ENCODE measurements around the gene CXXC5. TPM values are rescaled to one million over a fixed set of nuclear protein-coding genes. Genes with fewer than 3 reads are reported as not detected.
"Not testable (repeated sequence)": the region's sequence is repeated elsewhere in the genome, so short reads cannot be mapped to it uniquely, and the experiment has no call there.

The CXXC5 gene
- total RNA-seq, 6 donors from 2014 or later, result 25.7 to 39.5 (median 33.0) TPM

GRCh38 chr5:139605887-139606286, 42.3 kb upstream of the CXXC5 start:
- no peaks in the 10 kb centered on the region for H3K4me1 ChIP-seq
- peaks cover 15 to 41% (median 25%) of the 10 kb centered on the region in 4 donors for H3K36me3 ChIP-seq
- no peak overlapping the region for H3K4me3 ChIP-seq
- no peak for TF ChIP-seq EP300 (IDR thresholded peaks at IDR 0.05)
- no peak overlapping the region for H3K27ac ChIP-seq
- 94 to 97% methylated on average over 8 of the region's 8 CpGs for WGBS, 2 donors
- H3K9me3 ChIP-seq, result no peaks in the 10 kb centered on the region
- ATAC-seq (ENCODE audit: low FRiP score in 2 of 2), result no peak
- H3K27me3 ChIP-seq, result no peaks in the 10 kb centered on the region
- DNase-seq, result no peak

GRCh38 chr5:139611703-139612584, 36.2 kb upstream of the CXXC5 start:
- WGBS, 2 donors, result 77 to 83% methylated on average over 5 of the region's 5 CpGs
- no peak for TF ChIP-seq CTCF (IDR thresholded peaks at IDR 0.05)
- TF ChIP-seq POLR2A (IDR thresholded peaks at IDR 0.05), result no peak
- ATAC-seq (ENCODE audit: low FRiP score in 2 of 2) (no peak), DNase-seq (no peak)
- Histone ChIP-seq H3K27me3 (no peaks in the 10 kb centered on the region), H3K27ac (no peak overlapping the region), H3K4me1 (peaks cover 5 to 15% (median 7%) of the 10 kb centered on the region in 4 donors), H3K9me3 (no peaks in the 10 kb centered on the region), H3K36me3 (peaks cover 0 to 27% (median 12%) of the 10 kb centered on the region in 4 donors), H3K4me3 (no peak overlapping the region)

- H3K36me3 ChIP-seq, result peaks cover 3 to 82% (median 48%) of the 10 kb centered on the region in 4 donors
- no peak for DNase-seq
These were observed 28.3 kb upstream of the CXXC5 start for GRCh38 chr5:139619861-139620260.

GRCh38 chr5:139625398-139625797, 22.8 kb upstream of the CXXC5 start:
- not testable (repeated sequence) for DNase-seq; H3K27me3 ChIP-seq; H3K4me1 ChIP-seq; ATAC-seq (ENCODE audit: low FRiP score in 2 of 2); H3K27ac ChIP-seq; H3K4me3 ChIP-seq; H3K9me3 ChIP-seq
- peaks cover 9 to 94% (median 50%) of the 10 kb centered on the region in 4 donors for H3K36me3 ChIP-seq
- WGBS, 2 donors, result 90 to 93% methylated on average over 5 of the region's 5 CpGs

More at GRCh38 chr5:139619861-139620260, 28.3 kb upstream of the CXXC5 start:
- TF ChIP-seq POLR2AphosphoS5 (IDR thresholded peaks at IDR 0.05) (no peak), EP300 (IDR thresholded peaks at IDR 0.05) (no peak), POLR2A (IDR thresholded peaks at IDR 0.05) (no peak), CTCF (IDR thresholded peaks at IDR 0.05) (no peak)
- Histone ChIP-seq H3K27me3 (no peaks in the 10 kb centered on the region), H3K4me3 (no peak overlapping the region), H3K4me1 (no peaks in the 10 kb centered on the region), H3K27ac (no peak overlapping the region), H3K9me3 (no peaks in the 10 kb centered on the region)
- ATAC-seq (ENCODE audit: low FRiP score in 2 of 2), result no peak
- 84 to 87% methylated on average over 5 of the region's 5 CpGs for WGBS, 2 donors

- H3K27me3 ChIP-seq, result no peaks in the 10 kb centered on the region
- peaks cover 5 to 16% (median 11%) of the 10 kb centered on the region in 4 donors for H3K4me1 ChIP-seq
- peaks cover 9 to 43% (median 18%) of the 10 kb centered on the region in 4 donors for H3K36me3 ChIP-seq
- no peak for ATAC-seq (ENCODE audit: low FRiP score in 2 of 2)
- no peaks in the 10 kb centered on the region for H3K9me3 ChIP-seq
- no peak overlapping the region for H3K27ac ChIP-seq
- no peak for TF ChIP-seq CTCF (IDR thresholded peaks at IDR 0.05)
- TF ChIP-seq POLR2A (IDR thresholded peaks at IDR 0.05), result no peak
- TF ChIP-seq POLR2AphosphoS5 (IDR thresholded peaks at IDR 0.05), result no peak
- TF ChIP-seq EP300 (IDR thresholded peaks at IDR 0.05), result no peak
- no peak for DNase-seq
- H3K4me3 ChIP-seq, result no peak overlapping the region
These were observed 17.3 kb upstream of the CXXC5 start for GRCh38 chr5:139630855-139631254.
